Karpas-422 (cell line): Measurements from ENCODE around the gene PLCB1. TPM values are rescaled to one million over a fixed set of nuclear protein-coding genes. Genes with fewer than 3 reads are reported as not detected.

Source experiments
- DNase-seq: peaks from one replicate; pipeline ENCODE4 v3.0.0-alpha.2; 2015
- H2AFZ ChIP-seq: fragments of 200-600 bp; sonication (generic); 2 replicates; pipeline ENCODE4 v1.6.1; 2014; ENCODE audit warnings: antibody characterized with exemption, low read length, mixed read lengths
- H3K27ac ChIP-seq: fragments of 200-600 bp; sonication (generic); 2 replicates; pipeline ENCODE4 v1.5.1; 2014; ENCODE audit warnings: mild to moderate bottlenecking, low read length, moderate library complexity
- H3K27me3 ChIP-seq: fragments of 200-600 bp; sonication (generic); 2 replicates; pipeline ENCODE4 v1.6.1; 2014; ENCODE audit warnings: low read length, mixed read lengths
- H3K36me3 ChIP-seq: fragments of 200-600 bp; sonication (generic); 2 replicates; pipeline ENCODE4 v1.6.1; 2014; ENCODE audit warnings: low read length, mixed read lengths; ENCODE audit not compliant: insufficient read depth
- H3K4me1 ChIP-seq: fragments of 200-600 bp; sonication (generic); 2 replicates; pipeline ENCODE4 v1.6.1; 2014; ENCODE audit warnings: mild to moderate bottlenecking, low read length, mixed read lengths
- H3K4me2 ChIP-seq: fragments of 200-600 bp; sonication (generic); 2 replicates; pipeline ENCODE4 v1.6.1; 2014; ENCODE audit warnings: low read length, low read depth, mild to moderate bottlenecking; ENCODE audit not compliant: poor library complexity, severe bottlenecking
- H3K4me3 ChIP-seq: fragments of 200-600 bp; sonication (generic); 2 replicates; pipeline ENCODE4 v1.5.1; 2014; ENCODE audit warnings: mild to moderate bottlenecking, antibody characterized with exemption, low read length, mixed read lengths
- H3K79me2 ChIP-seq: fragments of 200-600 bp; sonication (generic); 2 replicates; pipeline ENCODE4 v1.6.1; 2014; ENCODE audit warnings: mild to moderate bottlenecking, low read length, mixed read lengths
- H3K9ac ChIP-seq: fragments of 200-600 bp; sonication (generic); 2 replicates; pipeline ENCODE4 v1.6.0; 2014; ENCODE audit warnings: low read length
- H3K9me2 ChIP-seq: fragments of 200-600 bp; sonication (generic), shearing (Covaris generic); replicated peaks from 2 replicates; pipeline ENCODE4 v1.6.0; 2014; ENCODE audit warnings: mild to moderate bottlenecking, low read length, moderate library complexity; ENCODE audit not compliant: insufficient read depth
- H3K9me3 ChIP-seq: fragments of 300-700, 200-600 bp; sonication (generic); 2 replicates; pipeline ENCODE4 v1.6.1; 2014; ENCODE audit warnings: low read length, mixed read lengths
- H4K20me1 ChIP-seq: fragments of 200-600 bp; sonication (generic); 2 replicates; pipeline ENCODE4 v1.6.1; 2014; ENCODE audit warnings: mild to moderate bottlenecking, antibody characterized with exemption, low read length, low read depth; ENCODE audit not compliant: insufficient read depth
- total RNA-seq: library from RNA; depleted of rRNA; stranded (reverse); fragments of >200 nt; shearing (Covaris generic); gene quantifications from 2 replicates; pipeline ENCODE4 v1.2.3, GENCODE V29; 2014; ENCODE audit warnings: low replicate concordance

Gene PLCB1
- total RNA-seq, 1 experiment from 2014 or later = 0.82 TPM

DNA sequence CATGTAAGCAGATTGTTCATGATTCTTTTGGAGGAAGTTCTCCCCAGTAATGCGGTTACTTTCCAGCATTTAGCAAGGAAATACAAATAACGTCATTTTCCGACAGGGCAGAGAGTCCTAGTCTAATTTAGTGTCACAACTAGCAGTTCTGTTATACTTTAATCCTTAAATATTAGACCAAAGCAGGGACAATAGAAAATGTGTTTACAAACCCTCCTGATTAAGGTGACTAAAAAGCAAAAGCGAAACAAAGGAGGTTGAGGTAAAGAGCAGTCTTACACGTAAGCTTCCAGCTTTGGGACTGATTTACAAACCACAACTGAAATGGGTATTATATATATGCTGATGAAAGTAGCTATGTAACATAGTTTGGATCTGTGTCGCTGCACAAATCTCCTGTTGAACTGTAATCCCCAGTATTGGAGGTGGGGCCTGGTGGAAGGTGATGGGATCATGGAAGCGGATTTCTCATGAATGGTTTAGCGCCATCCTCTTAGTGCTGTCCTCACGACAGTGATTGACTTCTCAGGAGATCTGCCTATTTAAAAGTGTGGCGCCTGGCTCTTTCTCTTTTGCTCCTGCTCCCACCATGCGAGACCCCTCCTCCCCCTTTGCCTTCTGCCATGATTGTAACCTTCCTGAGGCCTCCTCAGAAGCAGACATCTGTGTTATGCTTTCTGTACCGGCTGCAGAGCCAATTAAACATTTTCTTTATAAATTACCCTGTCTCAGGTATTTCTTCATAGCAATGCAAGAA lies 81.9 kb downstream of the PLCB1 start:
- Histone ChIP-seq H3K4me1 (no peaks in the 10 kb centered on the region), H4K20me1 (no peaks in the 10 kb centered on the region), H2AFZ (no peak overlapping the region), H3K9ac (no peak overlapping the region), H3K4me2 (no peak overlapping the region), H3K27ac (no peak overlapping the region), H3K9me3 (no peaks in the 10 kb centered on the region), H3K4me3 (no peak overlapping the region), H3K9me2 (no peaks in the 10 kb centered on the region), H3K27me3 (no peaks in the 10 kb centered on the region; the same call in 1 of the 2 replicates), H3K36me3 (no peaks in the 10 kb centered on the region), H3K79me2 (no peaks in the 10 kb centered on the region)
- DNase-seq = no peak

DNA sequence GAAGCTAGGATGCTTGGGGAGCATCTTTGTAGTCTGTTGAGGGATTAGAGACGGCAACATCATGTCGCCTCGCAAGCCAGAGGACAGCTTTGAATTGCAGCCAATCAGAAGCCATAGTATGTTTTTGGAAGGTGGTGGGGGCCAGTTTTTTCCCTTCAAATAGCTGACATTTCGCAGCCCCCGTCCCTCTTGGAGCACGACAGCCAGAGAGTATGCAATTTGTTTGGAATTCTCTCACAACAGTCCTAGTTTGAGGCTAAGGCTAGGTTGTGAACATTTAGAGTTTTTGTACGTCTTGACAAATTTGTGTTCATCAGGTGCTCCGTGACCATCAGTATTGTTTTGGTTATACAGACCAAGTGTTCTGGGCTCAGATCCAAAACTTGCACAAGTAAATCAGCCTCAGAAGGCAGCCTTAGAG lies 83.3 kb downstream of the PLCB1 start:
- Histone ChIP-seq H3K4me2 (no peak overlapping the region), H3K9ac (no peak overlapping the region), H3K36me3 (no peaks in the 10 kb centered on the region)

DNA sequence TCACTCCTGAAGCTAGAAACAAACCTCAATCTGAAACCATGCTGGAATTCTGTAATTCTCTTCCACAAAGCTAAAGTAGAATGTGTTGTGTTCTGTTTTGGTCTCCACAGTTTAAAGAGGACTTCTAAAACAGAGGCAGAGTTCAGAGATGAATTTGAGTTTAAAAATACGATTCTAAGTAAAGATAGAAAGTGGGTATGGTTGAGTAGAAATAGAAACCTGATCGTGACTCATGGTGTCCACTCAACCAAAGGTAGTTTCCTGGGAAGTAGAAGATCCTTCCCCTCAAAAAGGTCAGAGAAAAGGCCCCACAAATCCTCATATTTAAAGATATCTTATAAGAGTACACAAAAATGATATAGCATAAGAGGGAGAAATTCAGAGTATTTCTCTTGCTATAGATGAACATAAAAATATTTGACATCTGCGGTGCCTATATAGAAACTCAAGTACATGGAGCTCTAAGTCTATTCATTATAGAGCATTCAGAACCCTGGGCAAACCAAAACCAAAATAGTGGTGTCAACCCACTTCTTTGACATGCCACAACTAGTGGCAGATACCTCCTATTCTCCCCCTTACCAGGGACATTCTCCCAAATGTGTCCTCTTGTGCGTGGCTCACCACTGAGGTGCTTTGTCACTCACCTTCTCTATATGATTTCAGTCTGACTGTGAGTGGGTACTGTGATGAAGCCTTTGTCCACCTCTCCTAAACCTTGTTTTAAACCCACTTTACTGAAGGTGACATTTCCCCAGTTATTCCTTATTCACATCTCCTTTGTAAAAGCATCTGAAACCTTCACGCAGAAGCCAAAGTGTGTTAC lies 84.5 kb downstream of the PLCB1 start:
- DNase-seq = no peak
- Histone ChIP-seq H3K36me3 (no peaks in the 10 kb centered on the region), H3K4me1 (no peaks in the 10 kb centered on the region), H3K4me3 (no peak overlapping the region), H3K27me3 (no peaks in the 10 kb centered on the region; the same call in 1 of the 2 replicates), H3K9me2 (no peaks in the 10 kb centered on the region), H3K27ac (no peak overlapping the region), H3K9me3 (no peaks in the 10 kb centered on the region), H3K9ac (no peak overlapping the region), H3K79me2 (no peaks in the 10 kb centered on the region), H3K4me2 (no peak overlapping the region), H4K20me1 (no peaks in the 10 kb centered on the region), H2AFZ (no peak overlapping the region)

More for the DNA sequence above, 83.3 kb downstream of the PLCB1 start:
- no peaks in the 10 kb centered on the region; the same call in 1 of the 2 replicates for H3K27me3 ChIP-seq
- H3K4me3 ChIP-seq = no peak overlapping the region
- H3K9me3 ChIP-seq = no peaks in the 10 kb centered on the region
- H2AFZ ChIP-seq = no peak overlapping the region
- no peaks in the 10 kb centered on the region for H3K79me2 ChIP-seq
- H4K20me1 ChIP-seq = no peaks in the 10 kb centered on the region
- no peaks in the 10 kb centered on the region for H3K4me1 ChIP-seq
- no peak for DNase-seq
- H3K9me2 ChIP-seq = no peaks in the 10 kb centered on the region
- no peak overlapping the region for H3K27ac ChIP-seq

- Histone ChIP-seq H3K79me2 (no peaks in the 10 kb centered on the region), H3K4me3 (no peak overlapping the region), H2AFZ (no peak overlapping the region), H3K27me3 (no peaks in the 10 kb centered on the region; the same call in 1 of the 2 replicates), H3K27ac (no peak overlapping the region), H3K4me1 (no peaks in the 10 kb centered on the region), H3K9ac (no peak overlapping the region), H3K9me2 (no peaks in the 10 kb centered on the region), H3K4me2 (no peak overlapping the region), H3K36me3 (no peaks in the 10 kb centered on the region), H3K9me3 (no peaks in the 10 kb centered on the region), H4K20me1 (no peaks in the 10 kb centered on the region)
- DNase-seq = no peak
Observed at GRCh38 chr20:8218861-8219260, 86.8 kb downstream of the PLCB1 start.

GRCh38 chr20:8219403-8219802 lies 87.3 kb downstream of the PLCB1 start:
- Histone ChIP-seq H3K27ac (no peak overlapping the region), H4K20me1 (no peaks in the 10 kb centered on the region), H3K27me3 (no peaks in the 10 kb centered on the region; the same call in 1 of the 2 replicates), H3K36me3 (no peaks in the 10 kb centered on the region), H3K4me3 (no peak overlapping the region), H2AFZ (no peak overlapping the region), H3K9me3 (no peaks in the 10 kb centered on the region), H3K4me2 (no peak overlapping the region), H3K79me2 (no peaks in the 10 kb centered on the region), H3K9me2 (no peaks in the 10 kb centered on the region), H3K9ac (no peak overlapping the region), H3K4me1 (no peaks in the 10 kb centered on the region)
- no peak for DNase-seq

DNA sequence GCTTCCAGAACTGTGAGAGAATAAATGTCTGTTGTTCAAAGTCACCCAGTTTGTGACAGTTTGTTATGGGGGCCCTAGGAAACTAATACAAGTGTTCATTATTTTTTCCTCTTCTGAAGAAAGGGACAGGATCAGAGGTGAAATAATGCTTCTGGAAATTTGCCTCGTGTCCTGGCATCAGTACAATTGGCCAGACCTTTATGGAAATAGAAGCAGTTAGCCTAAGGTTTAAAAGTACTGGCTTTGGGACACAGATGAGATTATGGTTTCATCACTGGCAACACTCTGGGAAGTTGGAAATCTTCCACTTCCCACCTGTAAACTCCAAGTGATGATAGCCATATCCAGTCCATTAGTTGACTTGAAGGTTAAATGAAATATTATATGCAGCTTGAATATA lies 88.7 kb downstream of the PLCB1 start:
- DNase-seq = no peak
- Histone ChIP-seq H3K79me2 (no peaks in the 10 kb centered on the region), H3K4me2 (no peak overlapping the region), H3K9me2 (no peaks in the 10 kb centered on the region), H3K9ac (no peak overlapping the region), H3K4me1 (no peaks in the 10 kb centered on the region), H2AFZ (no peak overlapping the region), H3K9me3 (no peaks in the 10 kb centered on the region), H4K20me1 (no peaks in the 10 kb centered on the region), H3K27me3 (no peaks in the 10 kb centered on the region; the same call in 1 of the 2 replicates), H3K36me3 (no peaks in the 10 kb centered on the region), H3K27ac (no peak overlapping the region), H3K4me3 (no peak overlapping the region)

- Histone ChIP-seq H3K9me2 (no peaks in the 10 kb centered on the region), H3K4me1 (no peaks in the 10 kb centered on the region), H3K9me3 (no peaks in the 10 kb centered on the region), H3K27me3 (no peaks in the 10 kb centered on the region; the same call in 1 of the 2 replicates), H4K20me1 (no peaks in the 10 kb centered on the region), H2AFZ (no peak overlapping the region), H3K79me2 (no peaks in the 10 kb centered on the region), H3K36me3 (no peaks in the 10 kb centered on the region), H3K4me3 (no peak overlapping the region), H3K4me2 (no peak overlapping the region), H3K27ac (no peak overlapping the region), H3K9ac (no peak overlapping the region)
- no peak for DNase-seq
Observed at GRCh38 chr20:8221887-8222419, 89.9 kb downstream of the PLCB1 start.
